Mononuclear cell (primary cell): ENCODE data around the gene GLDN. TPM values are rescaled to one million over a fixed set of nuclear protein-coding genes. Genes with fewer than 3 reads are reported as not detected.

Experiments used
- H3K27me3 ChIP-seq: 2 replicates; pipeline ENCODE4 v1.6.0; 2011; ENCODE audit warnings: low read length, control low read depth; ENCODE audit not compliant: insufficient read depth
- H3K4me1 ChIP-seq: 2 replicates; pipeline ENCODE4 v1.5.1; 2011; ENCODE audit warnings: mild to moderate bottlenecking, low read length, control low read depth; ENCODE audit not compliant: insufficient read depth
- H3K4me3 ChIP-seq: 2 replicates; pipeline ENCODE4 v1.5.1; 2011; ENCODE audit warnings: mild to moderate bottlenecking, low read length, moderate library complexity
- H3K9me3 ChIP-seq: 2 replicates; pipeline ENCODE4 v1.5.1; 2011; ENCODE audit warnings: low read depth, mild to moderate bottlenecking, control low read depth, low read length
- total RNA-seq: library from RNA; depleted of rRNA; stranded (reverse); fragments of >200 nt; gene quantifications from one replicate; pipeline ENCODE4 v1.2.3, GENCODE V29; 2012

The GLDN gene
- total RNA-seq, 1 donor = 0.10 TPM

GRCh38 chr15:51386029-51386428 lies 44.6 kb downstream of the GLDN start:
- Histone ChIP-seq H3K9me3 (no peaks in the 10 kb centered on the region), H3K4me1 (peaks cover 7% of the 10 kb centered on the region), H3K27me3 (no peaks in the 10 kb centered on the region), H3K4me3 (no peak overlapping the region)

GRCh38 chr15:51386486-51386885 lies 45.0 kb downstream of the GLDN start:
- Histone ChIP-seq H3K9me3 (no peaks in the 10 kb centered on the region), H3K4me1 (peaks cover 12% of the 10 kb centered on the region), H3K27me3 (no peaks in the 10 kb centered on the region), H3K4me3 (no peak overlapping the region)

GRCh38 chr15:51386960-51387698 lies 45.7 kb downstream of the GLDN start:
- Histone ChIP-seq H3K4me3 (no peak overlapping the region), H3K4me1 (peaks cover 18% of the 10 kb centered on the region), H3K27me3 (no peaks in the 10 kb centered on the region), H3K9me3 (no peaks in the 10 kb centered on the region)

- Histone ChIP-seq H3K4me3 (no peak overlapping the region), H3K9me3 (no peaks in the 10 kb centered on the region), H3K27me3 (no peaks in the 10 kb centered on the region), H3K4me1 (peaks cover 23% of the 10 kb centered on the region)
Observed at GRCh38 chr15:51387699-51388041, 46.2 kb downstream of the GLDN start.

GRCh38 chr15:51388726-51389125 lies 47.3 kb downstream of the GLDN start:
- no peaks in the 10 kb centered on the region for H3K9me3 ChIP-seq
- no peak overlapping the region for H3K4me3 ChIP-seq
- H3K4me1 ChIP-seq = peaks cover 24% of the 10 kb centered on the region
- H3K27me3 ChIP-seq = no peaks in the 10 kb centered on the region

- Histone ChIP-seq H3K4me3 (no peak overlapping the region), H3K27me3 (no peaks in the 10 kb centered on the region), H3K9me3 (no peaks in the 10 kb centered on the region), H3K4me1 (peaks cover 33% of the 10 kb centered on the region)
Observed at GRCh38 chr15:51390241-51390965, 48.9 kb downstream of the GLDN start.

GRCh38 chr15:51390966-51391422 lies 49.5 kb downstream of the GLDN start:
- Histone ChIP-seq H3K27me3 (no peaks in the 10 kb centered on the region), H3K4me1 (peaks cover 39% of the 10 kb centered on the region), H3K9me3 (no peaks in the 10 kb centered on the region), H3K4me3 (no peak overlapping the region)

GRCh38 chr15:51396921-51397320 lies 55.5 kb downstream of the GLDN start:
- peaks cover 36% of the 10 kb centered on the region for H3K4me1 ChIP-seq
- no peaks in the 10 kb centered on the region for H3K9me3 ChIP-seq
- no peaks in the 10 kb centered on the region for H3K27me3 ChIP-seq
- no peak overlapping the region for H3K4me3 ChIP-seq

- H3K27me3 ChIP-seq = no peaks in the 10 kb centered on the region
- no peak overlapping the region for H3K4me3 ChIP-seq
Observed at GRCh38 chr15:51398626-51399025, 57.2 kb downstream of the GLDN start.

GRCh38 chr15:51401051-51401780 lies 59.8 kb downstream of the GLDN start:
- Histone ChIP-seq H3K4me1 (peaks cover 12% of the 10 kb centered on the region), H3K4me3 (no peak overlapping the region), H3K9me3 (no peaks in the 10 kb centered on the region), H3K27me3 (peaks cover 7% of the 10 kb centered on the region)

More at GRCh38 chr15:51398626-51399025, 57.2 kb downstream of the GLDN start:
- Histone ChIP-seq H3K4me1 (peaks cover 28% of the 10 kb centered on the region), H3K9me3 (no peaks in the 10 kb centered on the region)

GRCh38 chr15:51401872-51402517 lies 60.5 kb downstream of the GLDN start:
- H3K9me3 ChIP-seq = no peaks in the 10 kb centered on the region
- peaks cover 7% of the 10 kb centered on the region for H3K27me3 ChIP-seq
- H3K4me1 ChIP-seq = peaks cover 12% of the 10 kb centered on the region
- no peak overlapping the region for H3K4me3 ChIP-seq

GRCh38 chr15:51403072-51403878 lies 61.8 kb downstream of the GLDN start:
- Histone ChIP-seq H3K27me3 (peaks cover 7% of the 10 kb centered on the region), H3K4me1 (peaks cover 12% of the 10 kb centered on the region), H3K4me3 (no peak overlapping the region), H3K9me3 (no peaks in the 10 kb centered on the region)

- no peak overlapping the region for H3K4me3 ChIP-seq
- H3K4me1 ChIP-seq = peaks cover 12% of the 10 kb centered on the region
- H3K9me3 ChIP-seq = no peaks in the 10 kb centered on the region
- H3K27me3 ChIP-seq = peaks cover 7% of the 10 kb centered on the region
Observed at GRCh38 chr15:51403946-51404695, 62.7 kb downstream of the GLDN start.
